ENCODE data around the gene ZFP1.

- no peak for TF ChIP-seq CTCF (conservative IDR thresholded peaks at IDR 0.05; ENCODE audit: low read depth, low read length)
- no peak for TF ChIP-seq EZH2 (IDR thresholded peaks at IDR 0.05; ENCODE audit: borderline replicate concordance, low read depth, low read length, poor library complexity, severe bottlenecking)
Measured at GRCh38 chr16:75218256-75219076, 70.1 kb downstream of the ZFP1 start, which contains the start of gene CTRB1.

Data from A673 (cell line).